Fibroblast of skin of right biceps (primary cell): ENCODE measurements around the gene FGF18.
A peak's percentile ranks its signal among the peaks of the same experiment; 100 is the strongest.
"Not testable (repeated sequence)": the region's sequence is repeated elsewhere in the genome, so short reads cannot be mapped to it uniquely, and the experiment has no call there.

Experiments used
- DNase-seq: peaks from one replicate; pipeline ENCODE4 v3.0.0-alpha.2; 2013

The FGF18 gene

GRCh38 chr5:171401167-171401947 is 18.1 kb upstream of the FGF18 start:
- no peak for DNase-seq

- DNase-seq: not testable (repeated sequence)
Measured at GRCh38 chr5:171402751-171403150, 16.7 kb upstream of the FGF18 start.

GRCh38 chr5:171405615-171406014 is 13.8 kb upstream of the FGF18 start:
- DNase-seq: peak; percentile 16

GRCh38 chr5:171407234-171407633 is 12.2 kb upstream of the FGF18 start:
- no peak for DNase-seq

GRCh38 chr5:171409164-171410136 is 10.0 kb upstream of the FGF18 start:
- DNase-seq: no peak

- no peak for DNase-seq
Measured at GRCh38 chr5:171410181-171410580, 9.3 kb upstream of the FGF18 start.

- DNase-seq: no peak
Measured at GRCh38 chr5:171412186-171412585, 7.3 kb upstream of the FGF18 start.

- no peak for DNase-seq
Measured at GRCh38 chr5:171413153-171413910, 6.1 kb upstream of the FGF18 start.

GRCh38 chr5:171413993-171414392 is 5.5 kb upstream of the FGF18 start:
- not testable (repeated sequence) for DNase-seq

- DNase-seq: peak; percentile 29
Measured at GRCh38 chr5:171415115-171415730, 4.2 kb upstream of the FGF18 start.

GRCh38 chr5:171416160-171417049 is 3.0 kb upstream of the FGF18 start:
- DNase-seq: no peak

GRCh38 chr5:171418316-171418981 is 998 bp upstream of the FGF18 start:
- peak; percentile 74 for DNase-seq

- peak; percentile 34 for DNase-seq
Measured at GRCh38 chr5:171419688-171420430, 412 bp downstream of the FGF18 start.

- peak; percentile 88 for DNase-seq
Measured at GRCh38 chr5:171420431-171421241, 1.2 kb downstream of the FGF18 start.

- no peak for DNase-seq
Measured at GRCh38 chr5:171421331-171422262, 2.1 kb downstream of the FGF18 start.

GRCh38 chr5:171422495-171422894 is 3.0 kb downstream of the FGF18 start:
- no peak for DNase-seq

GRCh38 chr5:171422902-171423663 is 3.6 kb downstream of the FGF18 start:
- DNase-seq: no peak
